ENCODE measurements around the gene ANTXR1. TPM values are rescaled to one million over a fixed set of nuclear protein-coding genes. Genes with fewer than 3 reads are reported as not detected.

Gene ANTXR1
- total and polyA plus RNA-seq, 10 donors: 2.8 to 66.7 (median 36.9) TPM

DNA sequence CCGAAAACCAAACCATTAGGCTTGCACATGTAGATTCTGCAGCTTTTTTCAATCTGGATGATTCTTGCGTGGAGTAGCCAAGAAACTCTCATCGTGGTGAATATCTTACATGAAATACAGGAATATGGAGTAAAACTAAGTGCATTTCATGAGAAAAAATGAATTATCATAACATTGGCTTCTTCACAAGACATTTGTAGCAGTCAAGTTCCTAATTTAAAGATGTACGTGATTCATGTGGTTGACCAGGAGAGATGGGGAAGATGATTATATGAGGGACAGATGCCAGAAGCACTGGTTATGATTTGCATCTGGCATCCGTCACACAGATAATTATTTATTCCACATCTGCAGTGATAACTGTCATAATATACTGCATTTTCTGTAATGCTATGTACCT lies 90.4 kb downstream of the ANTXR1 start:
- intact Hi-C loops (cut with DNase I; ENCODE audit: low total_unique reads): no loop called here
- DNase-seq: no peak
- WGBS, 5 donors: 80 to 85% (median 84%) methylated on average over 5 of the region's 5 CpGs
- H3K36me3 ChIP-seq: peaks cover 0 to 5% (median 0%) of the 10 kb centered on the region in 6 donors
- H3K4me1 ChIP-seq: no peaks in the 10 kb centered on the region
- no peak overlapping the region for H3K27ac ChIP-seq
- no peaks in the 10 kb centered on the region for H3K9me3 ChIP-seq
- TF ChIP-seq POLR2A (IDR thresholded peaks at IDR 0.05) (no peak), POLR2AphosphoS5 (IDR thresholded peaks at IDR 0.05) (no peak)
- TF ChIP-seq, protein P1, sequence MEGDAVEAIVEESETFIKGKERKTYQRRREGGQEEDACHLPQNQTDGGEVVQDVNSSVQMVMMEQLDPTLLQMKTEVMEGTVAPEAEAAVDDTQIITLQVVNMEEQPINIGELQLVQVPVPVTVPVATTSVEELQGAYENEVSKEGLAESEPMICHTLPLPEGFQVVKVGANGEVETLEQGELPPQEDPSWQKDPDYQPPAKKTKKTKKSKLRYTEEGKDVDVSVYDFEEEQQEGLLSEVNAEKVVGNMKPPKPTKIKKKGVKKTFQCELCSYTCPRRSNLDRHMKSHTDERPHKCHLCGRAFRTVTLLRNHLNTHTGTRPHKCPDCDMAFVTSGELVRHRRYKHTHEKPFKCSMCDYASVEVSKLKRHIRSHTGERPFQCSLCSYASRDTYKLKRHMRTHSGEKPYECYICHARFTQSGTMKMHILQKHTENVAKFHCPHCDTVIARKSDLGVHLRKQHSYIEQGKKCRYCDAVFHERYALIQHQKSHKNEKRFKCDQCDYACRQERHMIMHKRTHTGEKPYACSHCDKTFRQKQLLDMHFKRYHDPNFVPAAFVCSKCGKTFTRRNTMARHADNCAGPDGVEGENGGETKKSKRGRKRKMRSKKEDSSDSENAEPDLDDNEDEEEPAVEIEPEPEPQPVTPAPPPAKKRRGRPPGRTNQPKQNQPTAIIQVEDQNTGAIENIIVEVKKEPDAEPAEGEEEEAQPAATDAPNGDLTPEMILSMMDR (IDR thresholded peaks at IDR 0.05 in 8 of 11, conservative IDR thresholded peaks at IDR 0.05 in 3 of 11): no peak
- H3K27me3 ChIP-seq (replicated peaks in 1 of 7): peaks cover 0 to 17% (median 0%) of the 10 kb centered on the region in 7 donors
- no peak overlapping the region for H3K4me3 ChIP-seq

DNA sequence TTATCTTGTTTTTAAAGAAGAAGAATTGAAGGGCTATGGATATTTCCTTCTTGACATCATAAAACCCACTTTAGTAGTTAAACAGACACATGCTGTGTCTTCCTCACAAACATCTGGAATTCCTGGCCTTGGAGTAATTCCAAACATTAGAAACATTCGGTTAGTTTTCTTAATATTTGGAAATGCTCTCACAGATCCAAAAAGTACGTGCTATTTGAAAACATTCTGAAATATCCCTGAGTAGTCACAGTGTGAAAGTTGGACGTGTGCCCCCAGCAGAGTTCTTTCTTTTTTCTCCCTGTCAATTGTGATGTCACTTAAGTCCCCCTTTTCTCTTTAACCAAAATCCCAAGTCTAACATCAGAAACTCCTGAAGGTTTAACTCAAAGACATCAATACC lies 91.3 kb downstream of the ANTXR1 start:
- peaks cover 0 to 14% (median 0%) of the 10 kb centered on the region in 7 donors for H3K27me3 ChIP-seq (replicated peaks in 1 of 7)
- DNase-seq: no peak
- WGBS, 5 donors: 63 to 83% (median 79%) methylated on average over 3 of the region's 3 CpGs
- H3K36me3 ChIP-seq: peaks cover 0 to 5% (median 0%) of the 10 kb centered on the region in 6 donors
- intact Hi-C loops (cut with DNase I; ENCODE audit: low total_unique reads): no loop called here
- H3K4me3 ChIP-seq: no peak overlapping the region
- no peak overlapping the region for H3K27ac ChIP-seq
- TF ChIP-seq, protein P1 (IDR thresholded peaks at IDR 0.05 in 8 of 11, conservative IDR thresholded peaks at IDR 0.05 in 3 of 11): no peak
- TF ChIP-seq POLR2AphosphoS5 (IDR thresholded peaks at IDR 0.05): no peak
- H3K9me3 ChIP-seq: no peaks in the 10 kb centered on the region
- H3K4me1 ChIP-seq: no peaks in the 10 kb centered on the region

DNA sequence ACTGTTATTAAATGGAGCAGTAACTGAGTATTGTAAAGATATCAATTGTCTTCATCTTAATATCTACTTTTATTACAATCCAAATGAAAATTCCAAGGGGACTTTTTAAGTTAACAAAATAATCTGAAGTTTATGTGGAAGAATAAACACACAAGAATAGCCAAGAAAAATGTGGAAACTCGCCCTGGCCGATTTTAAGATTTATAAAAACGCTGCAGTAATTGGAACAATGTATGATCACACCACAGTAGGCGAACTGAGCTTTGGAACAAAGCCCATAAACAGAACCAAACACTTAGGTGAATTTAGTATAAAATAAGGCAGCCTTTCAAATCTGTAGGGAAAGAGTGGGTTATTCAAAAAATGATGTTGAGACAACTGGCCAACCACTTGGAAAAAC lies 96.3 kb downstream of the ANTXR1 start:
- WGBS, 5 donors: 84 to 97% (median 87%) methylated on average over 4 of the region's 4 CpGs
- H3K27ac ChIP-seq: no peak overlapping the region

DNA sequence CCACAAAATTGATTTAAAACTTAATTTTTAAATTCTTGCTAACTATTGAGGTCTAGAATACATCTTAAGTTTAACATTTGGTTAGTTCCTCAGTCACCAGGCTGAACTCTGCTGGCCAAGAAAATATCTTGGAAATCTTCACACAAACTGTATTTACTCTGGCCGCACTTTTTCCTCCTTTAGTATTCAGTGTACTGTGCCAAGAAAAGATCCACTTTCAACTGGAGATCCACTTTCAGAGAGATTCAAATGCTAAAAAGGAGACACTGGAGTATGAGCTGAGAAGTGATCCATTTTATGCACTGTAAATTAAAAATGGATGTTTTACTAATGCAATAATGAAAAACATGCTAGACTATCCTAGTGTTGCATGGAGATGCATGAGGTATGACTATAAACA lies 98.1 kb downstream of the ANTXR1 start:
- H3K36me3 ChIP-seq: no peaks in the 10 kb centered on the region
- H3K27ac ChIP-seq: no peak overlapping the region
- no peaks in the 10 kb centered on the region for H3K4me1 ChIP-seq
- H3K4me3 ChIP-seq: no peak overlapping the region
- TF ChIP-seq POLR2AphosphoS5 (IDR thresholded peaks at IDR 0.05) (no peak), POLR2A (IDR thresholded peaks at IDR 0.05) (no peak)
- TF ChIP-seq, protein P1 (IDR thresholded peaks at IDR 0.05 in 8 of 11, conservative IDR thresholded peaks at IDR 0.05 in 3 of 11): no peak
- peaks cover 0 to 7% (median 0%) of the 10 kb centered on the region in 7 donors for H3K27me3 ChIP-seq (replicated peaks in 1 of 7)
- no peaks in the 10 kb centered on the region for H3K9me3 ChIP-seq
- intact Hi-C loops (cut with DNase I; ENCODE audit: low total_unique reads): no loop called here
- 70 to 96% (median 90%) methylated on average over 1 of the region's 1 CpG for WGBS, 5 donors
- DNase-seq: no peak

More for the DNA sequence above, 96.3 kb downstream of the ANTXR1 start:
- H3K9me3 ChIP-seq: no peaks in the 10 kb centered on the region
- no peaks in the 10 kb centered on the region for H3K36me3 ChIP-seq
- no peak for DNase-seq
- TF ChIP-seq, protein P1 (IDR thresholded peaks at IDR 0.05 in 8 of 11, conservative IDR thresholded peaks at IDR 0.05 in 3 of 11): no peak
- TF ChIP-seq POLR2A (IDR thresholded peaks at IDR 0.05) (no peak), POLR2AphosphoS5 (IDR thresholded peaks at IDR 0.05) (no peak)
- intact Hi-C loops (cut with DNase I; ENCODE audit: low total_unique reads): no loop called here
- H3K4me3 ChIP-seq: no peak overlapping the region
- peaks cover 0 to 9% (median 0%) of the 10 kb centered on the region in 7 donors for H3K27me3 ChIP-seq (replicated peaks in 1 of 7)
- H3K4me1 ChIP-seq: no peaks in the 10 kb centered on the region

All from spleen (tissue), 11 donors.